ENCODE results near the gene CACNB4. TPM values are rescaled to one million over a fixed set of nuclear protein-coding genes. Genes with fewer than 3 reads are reported as not detected.

Gene CACNB4
- total and polyA plus RNA-seq, 9 of the 15 experiments (the other 6 are each of a cell fraction or from before 2014, with no cell fraction given): 0.01 to 0.20 (median 0.04) TPM; not detected in 1

GRCh38 chr2:152024477-152024876, 74.4 kb downstream of the CACNB4 start:
- Histone ChIP-seq H3K79me2 (ENCODE audit: control insufficient read depth, insufficient read depth, low read length) (no peaks in the 10 kb centered on the region), H3K4me1 (replicated peaks in 1 of 2; ENCODE audit: control insufficient read depth in 2 of 2, insufficient read depth in 2 of 2, low read length in 2 of 2) (no peaks in the 10 kb centered on the region), H4K20me1 (replicated peaks; ENCODE audit: control insufficient read depth, insufficient read depth, low read length) (no peaks in the 10 kb centered on the region), H3K4me3 (no peak overlapping the region), H3K36me3 (ENCODE audit: control insufficient read depth, insufficient read depth, low read length) (no peaks in the 10 kb centered on the region), H3K9me1 (ENCODE audit: control insufficient read depth, insufficient read depth, low read length) (no peaks in the 10 kb centered on the region), H3K27ac (ENCODE audit: extremely low read depth, low read depth, low read length) (no peak overlapping the region), H3K9me3 (replicated peaks; ENCODE audit: control insufficient read depth, insufficient read depth, low read depth, low read length) (no peaks in the 10 kb centered on the region), H3K27me3 (ENCODE audit: control insufficient read depth in 2 of 2, insufficient read depth in 2 of 2, low read length in 2 of 2) (peaks cover 0 to 15% of the 10 kb centered on the region in 2 experiments; a peak in 3 of 5 replicates), H2AFZ (ENCODE audit: low read depth, low read length) (no peak overlapping the region), H3K4me2 (ENCODE audit: insufficient read depth, low read length) (no peak overlapping the region), H3K9ac (ENCODE audit: insufficient read depth in 1 of 2, low read depth in 2 of 2, low read length in 2 of 2) (no peak overlapping the region)
- TF ChIP-seq CEBPB (tag; IDR thresholded peaks at IDR 0.05) (0 out of 2 replicates have a peak, but pooled peaks have one; percentile 12), CHD4 (IDR thresholded peaks at IDR 0.05; ENCODE audit: insufficient read depth, insufficient replicate concordance, low read depth, low read length, poor library complexity, severe bottlenecking) (no peak)
- no TSS peak for BruUV-seq (replicated peaks)
- ChIA-PET POLR2A (interaction anchor here (0.8 kb wide), 1 partner anchor 72 kb away, joined by 3 read pairs; no protein-coding TSS in a partner anchor), CTCF (ENCODE audit: low intra/inter-chr PET ratio) (interaction anchor here (1.4 to 2.0 kb wide), 2 partner anchors 12 to 410 kb away, joined by 8 to 21 read pairs; no protein-coding TSS in a partner anchor)
- in situ Hi-C loops (cut with MboI) (loop anchor here (25.0 kb wide), 1 partner anchor 412 kb away; no protein-coding TSS in a partner anchor), intact Hi-C loops (cut with micrococcal nuclease) (no loop called here)
- no peak for FAIRE-seq
- WGBS (ENCODE audit: insufficient coverage, low coverage, missing lambda C conversion rate): 0% methylated on average over 2 of the region's 2 CpGs
- DNase-seq (ENCODE audit: extremely low read depth in 1 of 4, low spot score in 3 of 4): no peak
- ATAC-seq: no peak

GRCh38 chr2:152022090-152022489, 76.8 kb downstream of the CACNB4 start:
- Histone ChIP-seq H3K9ac (ENCODE audit: insufficient read depth in 1 of 2, low read depth in 2 of 2, low read length in 2 of 2) (no peak overlapping the region), H3K79me2 (ENCODE audit: control insufficient read depth, insufficient read depth, low read length) (no peaks in the 10 kb centered on the region), H3K9me3 (replicated peaks; ENCODE audit: control insufficient read depth, insufficient read depth, low read depth, low read length) (no peaks in the 10 kb centered on the region), H4K20me1 (replicated peaks; ENCODE audit: control insufficient read depth, insufficient read depth, low read length) (no peaks in the 10 kb centered on the region), H3K27me3 (ENCODE audit: control insufficient read depth in 2 of 2, insufficient read depth in 2 of 2, low read length in 2 of 2) (peaks cover 0 to 12% of the 10 kb centered on the region in 2 experiments; a peak in 3 of 5 replicates), H3K4me1 (replicated peaks in 1 of 2; ENCODE audit: control insufficient read depth in 2 of 2, insufficient read depth in 2 of 2, low read length in 2 of 2) (no peaks in the 10 kb centered on the region), H3K4me2 (ENCODE audit: insufficient read depth, low read length) (no peak overlapping the region), H2AFZ (ENCODE audit: low read depth, low read length) (no peak overlapping the region), H3K9me1 (ENCODE audit: control insufficient read depth, insufficient read depth, low read length) (no peaks in the 10 kb centered on the region), H3K4me3 (no peak overlapping the region), H3K27ac (ENCODE audit: extremely low read depth, low read depth, low read length) (no peak overlapping the region), H3K36me3 (ENCODE audit: control insufficient read depth, insufficient read depth, low read length) (no peaks in the 10 kb centered on the region)
- no peak for FAIRE-seq
- ChIA-PET POLR2A (interaction anchor here (1.2 kb wide), 1 partner anchor 10 kb away, joined by 4 read pairs; no protein-coding TSS in a partner anchor), CTCF (ENCODE audit: low intra/inter-chr PET ratio) (no interaction called here)
- no peak for DNase-seq (ENCODE audit: extremely low read depth in 1 of 4, low spot score in 3 of 4)
- no TSS peak for BruUV-seq (replicated peaks)
- intact Hi-C loops (cut with micrococcal nuclease): no loop called here
- in situ Hi-C loops (cut with MboI): loop anchor here (25.0 kb wide), 1 partner anchor 410 kb away; no protein-coding TSS in a partner anchor
- no peak for ATAC-seq
- WGBS (ENCODE audit: insufficient coverage, low coverage, missing lambda C conversion rate): 3% methylated on average over 3 of the region's 3 CpGs
- TF ChIP-seq HDGF (IDR thresholded peaks at IDR 0.05): no peak
- no peak for TF ChIP-seq RNF219 (CRISPR knock-in tag; IDR thresholded peaks at IDR 0.05)
- no peak for TF ChIP-seq CCAR2 (IDR thresholded peaks at IDR 0.05; ENCODE audit: low read depth, low read length)
- TF ChIP-seq ZSCAN32 (CRISPR knock-in tag; IDR thresholded peaks at IDR 0.05): no peak
- TF ChIP-seq ZBTB9 (CRISPR knock-in tag; IDR thresholded peaks at IDR 0.05): no peak
- no peak for TF ChIP-seq ZNF707 (CRISPR knock-in tag; conservative IDR thresholded peaks at IDR 0.05)
- TF ChIP-seq PREB (CRISPR knock-in tag; IDR thresholded peaks at IDR 0.05): no peak

All from K562 (cell line).